ENCODE results near the gene DLGAP1.

DLGAP1 gene

DNA sequence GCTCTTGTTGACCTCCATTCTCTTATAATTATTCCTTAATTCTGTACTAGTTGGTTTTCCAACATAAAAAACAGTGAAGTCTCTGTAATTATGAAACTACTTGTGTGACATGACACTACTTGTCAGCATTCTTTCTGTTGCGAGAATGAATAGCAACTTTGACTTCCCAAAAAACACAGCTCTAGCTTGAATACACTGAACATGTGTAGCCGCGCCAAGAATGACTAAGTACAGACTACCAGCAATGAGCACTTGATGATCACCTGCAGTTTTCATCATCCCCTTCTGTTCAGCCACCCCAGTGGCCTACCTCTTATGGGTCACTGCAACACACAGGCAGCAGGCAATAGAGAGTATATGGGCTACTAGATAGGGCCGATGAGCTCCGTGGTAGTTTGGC is 775.9 kb downstream of the DLGAP1 start:
- Histone ChIP-seq H3K4me3 (replicated peaks; ENCODE audit: insufficient read depth, low read length) (no peak overlapping the region), H3K27me3 (ENCODE audit: insufficient read depth, poor library complexity, severe bottlenecking) (no peaks in the 10 kb centered on the region), H3K27ac (replicated peaks) (no peak overlapping the region)
- no peak for DNase-seq (ENCODE audit: low read depth in 1 of 2, low spot score in 1 of 2)
- TF ChIP-seq POLR2AphosphoS5 (IDR thresholded peaks at IDR 0.05; ENCODE audit: low read depth) (no peak), GABPA (IDR thresholded peaks at IDR 0.05; ENCODE audit: low read depth) (no peak), SPI1 (IDR thresholded peaks at IDR 0.05; ENCODE audit: borderline replicate concordance, low read depth) (no peak), REST (IDR thresholded peaks at IDR 0.05; ENCODE audit: insufficient replicate concordance, low read depth) (no peak)
- TF ChIP-seq, protein P1, sequence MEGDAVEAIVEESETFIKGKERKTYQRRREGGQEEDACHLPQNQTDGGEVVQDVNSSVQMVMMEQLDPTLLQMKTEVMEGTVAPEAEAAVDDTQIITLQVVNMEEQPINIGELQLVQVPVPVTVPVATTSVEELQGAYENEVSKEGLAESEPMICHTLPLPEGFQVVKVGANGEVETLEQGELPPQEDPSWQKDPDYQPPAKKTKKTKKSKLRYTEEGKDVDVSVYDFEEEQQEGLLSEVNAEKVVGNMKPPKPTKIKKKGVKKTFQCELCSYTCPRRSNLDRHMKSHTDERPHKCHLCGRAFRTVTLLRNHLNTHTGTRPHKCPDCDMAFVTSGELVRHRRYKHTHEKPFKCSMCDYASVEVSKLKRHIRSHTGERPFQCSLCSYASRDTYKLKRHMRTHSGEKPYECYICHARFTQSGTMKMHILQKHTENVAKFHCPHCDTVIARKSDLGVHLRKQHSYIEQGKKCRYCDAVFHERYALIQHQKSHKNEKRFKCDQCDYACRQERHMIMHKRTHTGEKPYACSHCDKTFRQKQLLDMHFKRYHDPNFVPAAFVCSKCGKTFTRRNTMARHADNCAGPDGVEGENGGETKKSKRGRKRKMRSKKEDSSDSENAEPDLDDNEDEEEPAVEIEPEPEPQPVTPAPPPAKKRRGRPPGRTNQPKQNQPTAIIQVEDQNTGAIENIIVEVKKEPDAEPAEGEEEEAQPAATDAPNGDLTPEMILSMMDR (IDR thresholded peaks at IDR 0.05; ENCODE audit: insufficient read depth, low read length) = no peak

DNA sequence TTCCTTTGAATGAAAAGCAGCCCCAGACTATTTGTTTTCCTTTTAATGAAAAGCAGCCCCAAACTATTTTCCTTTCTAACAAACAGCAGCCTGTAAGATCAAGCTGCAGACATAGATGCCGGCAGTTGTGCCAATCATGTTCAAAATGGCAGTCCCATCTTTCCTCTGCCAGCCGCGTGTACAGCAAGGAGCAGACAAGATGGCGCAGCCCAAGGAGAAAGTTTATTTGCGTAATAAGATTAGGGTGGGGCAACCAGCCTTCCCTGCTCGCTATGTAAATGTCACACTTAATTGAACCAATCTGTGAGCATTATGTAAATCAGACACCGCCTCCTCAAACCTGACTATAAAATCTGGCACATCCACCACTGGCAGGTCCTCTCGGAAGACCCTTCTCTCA is 779.1 kb downstream of the DLGAP1 start:
- Histone ChIP-seq H3K4me3 (replicated peaks; ENCODE audit: insufficient read depth, low read length) (no peak overlapping the region), H3K27ac (replicated peaks) (no peak overlapping the region), H3K27me3 (ENCODE audit: insufficient read depth, poor library complexity, severe bottlenecking) (no peaks in the 10 kb centered on the region)
- no peak for TF ChIP-seq GABPA (IDR thresholded peaks at IDR 0.05; ENCODE audit: low read depth)
- TF ChIP-seq SPI1 (IDR thresholded peaks at IDR 0.05; ENCODE audit: borderline replicate concordance, low read depth) = no peak
- no peak for TF ChIP-seq POLR2AphosphoS5 (IDR thresholded peaks at IDR 0.05; ENCODE audit: low read depth)
- TF ChIP-seq, protein P1 (IDR thresholded peaks at IDR 0.05; ENCODE audit: insufficient read depth, low read length) = no peak
- TF ChIP-seq REST (IDR thresholded peaks at IDR 0.05; ENCODE audit: insufficient replicate concordance, low read depth) = no peak
- DNase-seq (ENCODE audit: low read depth in 1 of 2, low spot score in 1 of 2) = no peak

DNA sequence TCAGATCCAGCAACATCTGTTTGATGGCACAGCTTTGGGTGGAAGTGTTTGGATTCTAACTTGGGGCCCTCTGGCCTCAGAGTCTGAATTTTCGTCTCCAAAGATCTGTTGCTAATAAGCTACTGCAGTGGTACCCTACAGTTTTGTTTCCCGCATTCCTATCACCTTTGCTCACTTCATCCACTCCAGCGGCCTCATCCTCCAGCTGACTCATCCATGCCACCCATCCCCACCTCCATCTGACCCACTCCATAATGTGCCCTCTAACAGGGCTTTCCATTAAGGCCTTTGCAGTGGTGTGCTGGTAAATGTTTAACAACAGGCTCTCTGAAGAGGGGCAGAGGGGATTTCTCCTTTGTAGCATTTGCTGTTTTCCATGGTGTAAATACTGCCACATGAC is 779.7 kb downstream of the DLGAP1 start:
- TF ChIP-seq, protein P1 (IDR thresholded peaks at IDR 0.05; ENCODE audit: insufficient read depth, low read length) = no peak
- TF ChIP-seq REST (IDR thresholded peaks at IDR 0.05; ENCODE audit: insufficient replicate concordance, low read depth) (no peak), POLR2AphosphoS5 (IDR thresholded peaks at IDR 0.05; ENCODE audit: low read depth) (no peak)
- H3K4me3 ChIP-seq (replicated peaks; ENCODE audit: insufficient read depth, low read length) = no peak overlapping the region

More for the DNA sequence above, 779.7 kb downstream of the DLGAP1 start:
- Histone ChIP-seq H3K27ac (replicated peaks) (no peak overlapping the region), H3K27me3 (ENCODE audit: insufficient read depth, poor library complexity, severe bottlenecking) (no peaks in the 10 kb centered on the region)
- DNase-seq (ENCODE audit: low read depth in 1 of 2, low spot score in 1 of 2) = no peak

Data from HL-60 (cell line).